MCF 10A (cell line): ENCODE data around the gene PRSS33. TPM values are rescaled to one million over a fixed set of nuclear protein-coding genes. Genes with fewer than 3 reads are reported as not detected.

Experiments
- BruUV-seq: library from RNA; stranded (reverse); fragments of 400-500 nt; replicated peaks from 2 replicates; lab custom pipeline; 2021; lab: Mats Ljungman, UMichigan
- CTCF ChIA-PET: fragments of 300-600 bp; sonication (Branson Sonifier 250); formaldehyde crosslinking; extraction: SDS; loops from one replicate; lab custom pipeline; 2021; ENCODE audit warnings: antibody characterized with exemption, inconsistent platforms; lab: Yijun Ruan, JAX
- POLR2A ChIA-PET: fragments of 300-600, 350-650 bp; sonication (Branson Sonifier 250); formaldehyde crosslinking; extraction: SDS; loops from one replicate; lab custom pipeline; 2020; ENCODE audit warnings: antibody characterized with exemption, inconsistent platforms; lab: Yijun Ruan, JAX
- DNase-seq: peaks from one replicate; pipeline ENCODE4 v3.0.0-alpha.2; 2018; ENCODE audit not compliant: unreplicated experiment
- H3K27ac Mint-ChIP-seq: one replicate; pipeline ENCODE4 v1.8.0; 2022; ENCODE audit warnings: mild to moderate bottlenecking, low read depth, mixed read lengths; ENCODE audit not compliant: unreplicated experiment
- H3K27me3 Mint-ChIP-seq: one replicate; pipeline ENCODE4 v1.8.0; 2022; ENCODE audit warnings: mixed read lengths; ENCODE audit not compliant: insufficient read depth, unreplicated experiment
- H3K36me3 Mint-ChIP-seq: one replicate; pipeline ENCODE4 v1.8.0; 2022; ENCODE audit warnings: mild to moderate bottlenecking, moderate library complexity, mixed read lengths; ENCODE audit not compliant: insufficient read depth, unreplicated experiment
- H3K4me1 Mint-ChIP-seq: one replicate; pipeline ENCODE4 v1.8.0; 2022; ENCODE audit warnings: mixed read lengths; ENCODE audit not compliant: insufficient read depth, unreplicated experiment
- H3K4me3 Mint-ChIP-seq: one replicate; pipeline ENCODE4 v1.8.0; 2022; ENCODE audit warnings: mild to moderate bottlenecking, moderate library complexity, mixed read lengths; ENCODE audit not compliant: unreplicated experiment
- H3K9me3 Mint-ChIP-seq: one replicate; pipeline ENCODE4 v1.8.0; 2022; ENCODE audit warnings: mixed read lengths; ENCODE audit not compliant: unreplicated experiment
- intact Hi-C: fragments of 100-400 bp; cut with micrococcal nuclease; formaldehyde crosslinking; loops from 2 replicates; pipeline ENCODE4 v1.14.1; 2022
- total RNA-seq: library from RNA; stranded (reverse); gene quantifications from 2 replicates; pipeline ENCODE4 v1.2.3, GENCODE V29; 2022
- TF ChIP-seq, protein P1 (sequence below): fragments of 200-600 bp; IDR thresholded peaks from one replicate; pipeline ENCODE4 v1.8.0; 2022; ENCODE audit warnings: antibody characterized with exemption, mild to moderate bottlenecking; ENCODE audit not compliant: unreplicated experiment

The PRSS33 gene
- total RNA-seq, 1 experiment from 2014 or later = not detected

DNA sequence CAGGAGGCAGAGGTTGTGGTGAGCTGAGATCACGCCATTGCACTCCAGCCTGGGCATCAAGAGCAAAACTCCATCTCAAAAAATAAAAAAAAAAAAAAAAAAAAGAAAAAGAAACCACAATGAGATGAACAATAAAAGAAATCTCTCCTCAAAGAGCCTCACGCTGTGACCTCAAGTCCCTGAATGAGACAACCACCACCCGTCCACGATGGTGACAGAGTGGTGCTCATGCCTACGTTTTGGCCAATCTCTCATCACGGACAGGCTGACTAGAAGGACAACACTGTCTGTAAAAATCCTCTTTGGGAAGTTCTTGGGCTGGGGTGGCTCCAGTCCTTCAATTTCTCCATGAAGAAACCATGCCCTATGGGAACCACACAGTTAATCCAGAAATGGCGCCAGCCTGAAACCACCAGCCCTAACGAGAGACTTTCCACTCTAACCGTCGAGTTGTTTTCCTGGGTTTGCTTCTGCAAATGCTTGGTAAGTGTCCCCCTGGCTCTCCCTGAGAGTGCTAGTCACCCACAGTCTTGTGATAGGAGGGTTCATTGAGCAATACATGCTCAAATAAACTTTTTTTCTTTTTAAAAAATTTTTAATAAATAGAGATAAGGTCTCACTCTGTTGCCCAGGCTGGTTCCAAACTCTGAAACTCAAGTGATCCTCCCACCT, 52.4 kb downstream of the PRSS33 start:
- Mint-ChIP-seq H3K4me3 (no peak overlapping the region), H3K9me3 (no peaks in the 10 kb centered on the region), H3K36me3 (no peaks in the 10 kb centered on the region), H3K27ac (no peak overlapping the region), H3K27me3 (no peaks in the 10 kb centered on the region), H3K4me1 (no peaks in the 10 kb centered on the region)
- no peak for DNase-seq
- POLR2A ChIA-PET = no interaction called here
- intact Hi-C loops = no loop called here
- TF ChIP-seq, protein P1, sequence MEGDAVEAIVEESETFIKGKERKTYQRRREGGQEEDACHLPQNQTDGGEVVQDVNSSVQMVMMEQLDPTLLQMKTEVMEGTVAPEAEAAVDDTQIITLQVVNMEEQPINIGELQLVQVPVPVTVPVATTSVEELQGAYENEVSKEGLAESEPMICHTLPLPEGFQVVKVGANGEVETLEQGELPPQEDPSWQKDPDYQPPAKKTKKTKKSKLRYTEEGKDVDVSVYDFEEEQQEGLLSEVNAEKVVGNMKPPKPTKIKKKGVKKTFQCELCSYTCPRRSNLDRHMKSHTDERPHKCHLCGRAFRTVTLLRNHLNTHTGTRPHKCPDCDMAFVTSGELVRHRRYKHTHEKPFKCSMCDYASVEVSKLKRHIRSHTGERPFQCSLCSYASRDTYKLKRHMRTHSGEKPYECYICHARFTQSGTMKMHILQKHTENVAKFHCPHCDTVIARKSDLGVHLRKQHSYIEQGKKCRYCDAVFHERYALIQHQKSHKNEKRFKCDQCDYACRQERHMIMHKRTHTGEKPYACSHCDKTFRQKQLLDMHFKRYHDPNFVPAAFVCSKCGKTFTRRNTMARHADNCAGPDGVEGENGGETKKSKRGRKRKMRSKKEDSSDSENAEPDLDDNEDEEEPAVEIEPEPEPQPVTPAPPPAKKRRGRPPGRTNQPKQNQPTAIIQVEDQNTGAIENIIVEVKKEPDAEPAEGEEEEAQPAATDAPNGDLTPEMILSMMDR = no peak
- CTCF ChIA-PET = interaction anchor here (0.6 kb wide), 1 partner anchor 18 kb away, joined by 3 read pairs; no protein-coding TSS in a partner anchor
- no TSS peak for BruUV-seq

Other genes with a start within 250 kb of the PRSS33 start
- gene PDPK1, start 249.5 kb downstream of the PRSS33 start, total RNA-seq = 32.3 and 38.0 TPM in 2 replicates
- 49.4 and 51.6 TPM in 2 replicates for gene KCTD5, start 105.0 kb downstream of the PRSS33 start, total RNA-seq
- gene PRSS27, start 67.3 kb downstream of the PRSS33 start, total RNA-seq = 5.8 and 6.3 TPM in 2 replicates
- gene SRRM2, start 34.9 kb downstream of the PRSS33 start, total RNA-seq = 710 and 779 TPM in 2 replicates
- 438 and 504 TPM in 2 replicates for gene ELOB, start 10.3 kb downstream of the PRSS33 start, total RNA-seq
- not detected in 2 replicates for gene PRSS41, start 10.9 kb upstream of the PRSS33 start, total RNA-seq
- gene PRSS21, start 29.7 kb upstream of the PRSS33 start, total RNA-seq = 16.4 TPM in 2 replicates
- 4.0 and 6.9 TPM in 2 replicates for gene ZG16B, start 42.7 kb upstream of the PRSS33 start, total RNA-seq
- gene PRSS22, start 70.6 kb upstream of the PRSS33 start, total RNA-seq = not detected in 2 replicates
- gene FLYWCH2, start 95.7 kb upstream of the PRSS33 start, total RNA-seq = 24.4 and 27.7 TPM in 2 replicates
- gene FLYWCH1, start 124.4 kb upstream of the PRSS33 start, total RNA-seq = 76.3 and 86.2 TPM in 2 replicates
- 0.42 TPM in 1 of 2 replicates, not detected in the other for gene KREMEN2, start 176.7 kb upstream of the PRSS33 start, total RNA-seq
- gene PAQR4, start 181.8 kb upstream of the PRSS33 start, total RNA-seq = 4.8 and 7.9 TPM in 2 replicates
- gene PKMYT1, start 192.9 kb upstream of the PRSS33 start, total RNA-seq = 16.9 and 34.7 TPM in 2 replicates
- gene CLDN9, start 225.4 kb upstream of the PRSS33 start, total RNA-seq = 0.39 and 0.44 TPM in 2 replicates
- gene CLDN6, start 230.6 kb upstream of the PRSS33 start, total RNA-seq = not detected in 2 replicates
- 436 and 641 TPM in 2 replicates for gene TNFRSF12A, start 232.8 kb upstream of the PRSS33 start, total RNA-seq
- gene HCFC1R1, start 236.4 kb upstream of the PRSS33 start, total RNA-seq = 13.6 and 20.4 TPM in 2 replicates
- 36.8 and 53.1 TPM in 2 replicates for gene THOC6, start 236.5 kb upstream of the PRSS33 start, total RNA-seq
- 0.23 and 0.39 TPM in 2 replicates for gene BICDL2, start 249.4 kb upstream of the PRSS33 start, total RNA-seq